GM19351 (cell line): Measurements from ENCODE around the gene MSI2.

Experiments
- ATAC-seq: cut with Tn5 transposase; IDR thresholded peaks from one replicate; pipeline ENCODE4 v1.9.1; 2021; ENCODE audit warnings: mild to moderate bottlenecking, moderate library complexity; ENCODE audit not compliant: unreplicated experiment

The MSI2 gene

GRCh38 chr17:57468932-57469775 lies 212.8 kb downstream of the MSI2 start:
- peak; percentile 61 for ATAC-seq

- no peak for ATAC-seq
Measured at GRCh38 chr17:57470906-57471305, 214.6 kb downstream of the MSI2 start.

GRCh38 chr17:57471868-57472368 lies 215.6 kb downstream of the MSI2 start:
- ATAC-seq, result no peak

- ATAC-seq, result no peak
Measured at GRCh38 chr17:57475796-57476195, 219.5 kb downstream of the MSI2 start.

- ATAC-seq, result no peak
Measured at GRCh38 chr17:57477522-57478362, 221.4 kb downstream of the MSI2 start.

GRCh38 chr17:57478478-57479250 lies 222.3 kb downstream of the MSI2 start:
- no peak for ATAC-seq

GRCh38 chr17:57480438-57481196 lies 224.3 kb downstream of the MSI2 start:
- ATAC-seq, result peak; percentile 43

GRCh38 chr17:57481910-57482391 lies 225.6 kb downstream of the MSI2 start:
- ATAC-seq, result no peak

GRCh38 chr17:57482657-57483056 lies 226.3 kb downstream of the MSI2 start:
- ATAC-seq, result no peak

- no peak for ATAC-seq
Measured at GRCh38 chr17:57484081-57484666, 227.9 kb downstream of the MSI2 start.

- no peak for ATAC-seq
Measured at GRCh38 chr17:57484826-57485565, 228.7 kb downstream of the MSI2 start.

- ATAC-seq, result no peak
Measured at GRCh38 chr17:57485566-57485865, 229.2 kb downstream of the MSI2 start.

GRCh38 chr17:57485916-57486881 lies 229.9 kb downstream of the MSI2 start:
- no peak for ATAC-seq

- ATAC-seq, result no peak
Measured at GRCh38 chr17:57486882-57487301, 230.6 kb downstream of the MSI2 start.

- ATAC-seq, result no peak
Measured at GRCh38 chr17:57487573-57487972, 231.2 kb downstream of the MSI2 start.

GRCh38 chr17:57488856-57489255 lies 232.5 kb downstream of the MSI2 start:
- no peak for ATAC-seq

GRCh38 chr17:57489321-57489720 lies 233.0 kb downstream of the MSI2 start:
- no peak for ATAC-seq
